HG02759 (cell line): ENCODE measurements around the gene TRAPPC3.
A peak's percentile ranks its signal among the peaks of the same experiment; 100 is the strongest.
"Not testable (repeated sequence)": the region's sequence is repeated elsewhere in the genome, so short reads cannot be mapped to it uniquely, and the experiment has no call there.

Source experiments
- ATAC-seq: cut with Tn5 transposase; IDR thresholded peaks from one replicate; pipeline ENCODE4 v1.9.1; 2021; ENCODE audit warnings: mild to moderate bottlenecking, moderate library complexity; ENCODE audit not compliant: unreplicated experiment

TRAPPC3 gene

DNA sequence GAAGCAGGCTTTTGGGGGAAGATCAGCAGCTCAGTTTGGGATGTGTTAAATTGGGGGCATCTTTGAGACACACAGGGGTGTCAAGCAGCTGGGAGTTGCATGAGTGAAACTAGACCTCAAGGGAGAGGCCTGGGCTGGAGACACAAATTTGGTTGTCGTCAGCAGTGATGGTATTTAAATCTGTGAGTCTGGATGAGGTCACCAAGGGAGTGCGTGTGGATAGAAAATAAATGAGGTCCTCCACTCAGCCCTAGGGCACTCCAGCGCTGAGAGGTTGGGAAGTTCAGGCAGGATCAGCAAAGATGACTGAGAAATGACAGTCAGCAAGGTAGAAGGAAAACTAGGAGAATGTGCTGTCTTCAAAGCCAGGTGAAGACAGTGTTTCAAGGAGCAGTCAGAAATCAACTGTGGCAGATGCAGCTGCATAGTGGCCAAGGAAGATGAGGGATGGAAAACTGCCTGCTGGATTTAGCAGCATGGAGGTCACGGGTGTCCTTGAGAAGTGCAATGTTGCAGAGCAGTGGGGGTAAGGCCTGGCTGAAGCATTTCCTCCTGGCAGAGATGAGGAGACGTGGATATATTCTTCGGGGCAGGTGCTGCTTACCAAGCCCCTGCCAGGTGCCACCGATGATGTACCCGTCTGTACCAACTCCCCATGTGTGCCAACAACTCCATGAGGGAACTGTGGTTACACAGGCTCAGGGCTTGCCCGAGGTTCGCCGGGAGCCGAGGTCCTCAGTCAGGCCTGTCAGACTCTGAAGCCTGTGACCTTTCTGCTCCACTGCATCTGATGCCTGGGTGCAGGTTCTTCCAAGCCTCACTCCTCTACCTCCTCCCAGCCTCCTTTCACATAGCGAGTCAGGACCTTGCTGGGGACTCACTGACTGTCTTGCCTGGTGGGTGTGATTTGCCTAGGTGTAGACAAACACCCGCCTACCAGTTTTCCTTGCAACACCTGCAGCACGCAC is 17.9 kb upstream of the TRAPPC3 start:
- ATAC-seq = no peak

DNA sequence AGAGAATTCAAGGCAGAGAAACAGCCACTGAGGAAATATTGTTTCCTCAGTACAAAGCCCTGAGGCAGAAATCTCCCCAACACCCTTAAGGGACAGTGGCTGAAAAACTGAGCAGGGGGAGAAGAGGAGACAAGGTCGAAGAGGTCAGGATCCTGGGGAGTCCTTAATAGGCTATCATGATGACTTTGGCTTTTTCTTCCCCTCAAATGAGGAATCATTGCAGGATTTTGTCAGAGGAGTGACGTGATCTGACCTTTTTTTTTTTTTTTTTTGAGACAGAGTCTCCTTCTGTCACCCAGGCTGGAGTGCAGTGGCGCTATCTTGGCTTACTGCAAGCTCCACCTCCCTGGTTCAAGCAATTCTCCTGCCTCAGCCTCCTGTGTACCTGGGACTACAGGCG is 16.9 kb upstream of the TRAPPC3 start:
- ATAC-seq = no peak

DNA sequence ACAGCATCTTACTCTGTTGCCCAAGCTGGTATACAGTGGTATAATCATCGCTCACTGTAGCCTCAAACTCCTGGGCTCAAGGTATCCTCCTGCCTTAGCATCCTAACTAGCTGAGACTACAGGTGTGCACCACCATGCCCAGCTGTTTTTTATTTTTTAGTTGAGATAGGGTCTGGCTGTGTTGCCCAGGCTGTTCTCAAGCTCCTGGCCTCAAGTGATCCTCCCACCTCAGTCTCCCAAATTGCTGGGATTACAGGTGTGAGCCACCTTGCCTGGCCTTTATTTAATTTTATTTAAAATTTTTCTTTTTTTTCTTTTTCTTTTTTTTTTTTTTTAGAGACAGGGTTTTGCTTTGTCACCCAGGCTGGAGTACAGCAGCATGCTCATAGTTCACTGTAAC is 15.9 kb upstream of the TRAPPC3 start:
- no peak for ATAC-seq

DNA sequence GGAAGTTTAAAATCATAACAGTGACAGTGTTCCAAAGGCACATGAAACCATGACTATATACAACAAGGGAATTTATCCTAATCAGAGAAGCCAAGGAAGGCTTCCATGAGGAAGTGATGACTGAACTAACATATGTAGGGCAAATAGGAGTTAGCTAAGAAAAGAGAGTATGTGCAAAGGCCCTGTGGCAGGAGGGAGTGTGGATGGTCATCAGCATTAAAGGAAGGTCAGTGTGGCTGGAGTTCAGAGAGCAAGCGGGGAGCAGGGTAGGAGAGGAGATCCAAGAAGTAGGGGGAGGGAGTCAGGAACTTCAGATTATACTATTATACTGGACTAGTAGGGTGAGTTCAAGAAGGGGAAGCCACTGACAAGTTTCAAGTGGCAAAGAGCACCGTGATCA is 15.1 kb upstream of the TRAPPC3 start:
- ATAC-seq = no peak

DNA sequence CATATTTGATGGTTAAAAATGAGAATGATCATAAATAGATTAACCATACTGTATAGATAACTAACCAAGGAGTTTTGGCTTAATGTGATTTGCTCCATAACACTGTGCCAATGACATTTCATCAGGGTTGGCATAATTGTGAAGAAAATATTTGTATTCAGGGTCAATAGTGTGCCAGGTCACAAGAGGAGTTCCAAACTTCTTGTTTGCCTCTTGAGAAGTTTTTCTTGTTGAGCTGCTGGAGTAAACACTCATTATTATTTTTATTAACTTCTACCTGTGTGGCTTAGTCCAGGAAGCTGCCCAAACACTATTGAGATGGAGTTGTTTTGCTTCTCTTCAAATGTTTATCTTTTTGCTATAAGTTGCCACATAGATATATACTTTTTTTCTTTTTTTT is 14.1 kb upstream of the TRAPPC3 start:
- ATAC-seq = no peak

DNA sequence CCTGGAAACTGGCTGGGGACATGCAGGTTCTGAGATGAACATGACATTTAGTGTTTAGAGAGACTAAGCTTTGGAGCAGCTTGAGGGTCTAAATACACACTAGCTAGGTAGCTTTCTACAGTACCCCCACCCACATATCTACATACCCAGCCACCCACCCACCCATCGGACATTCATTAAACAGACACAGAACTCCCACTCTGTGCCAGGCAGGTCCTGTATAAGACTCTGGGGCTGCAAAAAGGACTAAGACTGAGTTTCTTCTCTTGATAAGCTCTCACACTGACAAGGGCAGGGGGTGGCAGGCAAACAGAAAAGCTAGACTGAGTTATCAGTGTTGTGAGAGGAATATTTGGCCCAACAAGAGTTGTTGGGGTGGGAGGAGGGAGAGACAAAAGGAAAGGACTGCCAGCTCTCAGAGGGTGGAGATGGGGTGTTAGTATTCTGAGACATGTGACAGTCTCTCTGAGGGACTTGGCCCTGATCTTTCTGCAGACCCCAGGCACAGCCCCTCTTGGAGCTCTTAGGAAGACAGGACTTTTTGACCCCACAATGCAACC is 13.5 kb upstream of the TRAPPC3 start:
- ATAC-seq = no peak

DNA sequence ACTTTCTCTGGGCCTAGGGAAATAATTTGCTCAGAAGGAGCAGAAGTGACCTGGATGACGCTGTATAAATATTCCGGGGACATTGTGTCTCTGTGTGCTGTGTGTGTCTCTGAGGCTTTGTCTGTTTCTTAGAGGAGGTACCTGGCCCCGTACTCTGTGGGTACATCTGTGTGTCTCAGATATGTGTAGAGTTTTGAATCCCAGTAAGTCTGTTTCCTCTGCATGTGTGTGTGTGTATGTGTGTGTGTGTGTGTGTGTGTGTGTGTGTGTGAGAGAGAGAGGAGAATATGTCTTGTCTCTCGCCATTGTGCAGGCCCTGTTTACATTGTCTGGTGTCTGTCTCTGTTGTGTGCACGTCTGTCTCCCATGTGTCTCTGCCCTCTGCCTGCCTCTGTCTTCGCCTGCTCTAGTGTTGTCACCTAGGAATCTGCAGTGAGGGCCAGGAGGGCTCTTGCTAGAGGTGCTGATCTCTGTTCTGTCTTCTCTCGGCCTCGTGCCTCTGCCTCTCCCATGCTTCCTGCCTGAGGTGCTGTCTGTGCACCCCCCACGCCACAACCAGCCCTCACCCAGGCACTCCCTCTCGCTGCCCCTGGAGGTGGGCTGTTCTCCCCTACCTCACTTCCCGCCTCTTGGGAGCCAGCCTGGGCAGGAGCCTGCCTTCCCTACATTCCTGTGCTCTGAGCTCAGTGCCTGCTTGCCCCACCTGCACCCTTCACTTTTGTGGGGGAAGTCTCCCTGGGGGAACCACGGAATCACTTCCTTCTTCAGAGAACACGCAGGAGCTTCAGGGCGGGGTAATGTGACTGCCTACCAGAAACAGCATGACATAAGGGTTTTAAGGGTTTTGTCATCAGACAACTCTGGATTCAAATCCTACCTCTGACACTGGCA is 12.6 kb upstream of the TRAPPC3 start:
- ATAC-seq = peak; percentile 56

DNA sequence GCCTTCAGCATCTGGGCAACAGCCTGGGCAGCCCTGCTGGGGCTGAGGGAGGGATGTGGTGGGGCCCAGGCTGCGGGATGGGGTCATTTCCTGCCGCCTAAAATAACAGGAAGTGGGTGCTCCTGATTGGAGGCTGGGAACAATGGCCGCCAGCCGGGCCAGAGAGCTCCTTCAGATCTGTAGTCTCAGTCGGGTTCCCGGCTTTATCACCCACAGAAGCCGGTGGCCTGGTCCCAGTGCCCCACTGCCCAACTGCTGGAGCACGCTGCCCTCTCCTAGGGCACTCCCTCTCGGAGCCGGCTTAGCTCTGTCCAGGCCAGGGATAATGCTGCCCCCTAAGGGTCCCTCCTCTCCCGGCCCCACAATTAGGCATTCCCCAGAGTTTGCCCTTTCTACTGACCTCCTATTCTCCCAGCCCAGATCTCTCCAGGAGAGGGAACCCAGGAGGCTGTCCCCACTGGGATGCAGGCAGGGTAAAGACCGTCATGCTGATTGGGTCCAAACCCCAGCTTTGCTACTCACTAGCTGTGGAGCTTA is 11.7 kb upstream of the TRAPPC3 start:
- ATAC-seq = no peak

DNA sequence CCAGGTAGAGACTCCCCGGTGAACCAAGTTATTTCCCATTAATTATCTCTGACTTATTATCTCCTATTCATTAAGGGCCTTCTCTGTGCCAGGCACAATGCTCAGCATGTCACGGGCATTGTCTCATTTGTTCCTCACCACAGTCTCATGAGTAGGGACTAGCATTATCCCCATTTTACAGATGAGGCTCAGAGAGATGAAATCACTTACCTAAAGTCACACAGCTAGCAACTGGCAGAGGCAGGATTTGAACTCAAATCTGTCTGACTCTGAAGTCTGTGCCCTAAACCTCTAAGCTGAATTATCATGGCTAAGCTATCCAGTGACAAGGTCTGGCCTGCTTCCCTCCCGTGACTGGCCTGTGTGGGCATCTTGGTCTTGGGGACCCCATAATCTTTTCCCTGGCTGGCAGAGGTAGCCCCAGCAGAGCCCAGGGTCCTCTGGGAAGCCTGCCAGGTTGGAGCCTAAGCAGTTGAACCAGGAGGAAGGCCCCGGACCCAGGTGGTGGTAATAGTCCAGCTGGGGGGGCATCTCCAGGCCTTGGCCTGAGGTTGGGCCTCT is 11.2 kb upstream of the TRAPPC3 start:
- no peak for ATAC-seq

DNA sequence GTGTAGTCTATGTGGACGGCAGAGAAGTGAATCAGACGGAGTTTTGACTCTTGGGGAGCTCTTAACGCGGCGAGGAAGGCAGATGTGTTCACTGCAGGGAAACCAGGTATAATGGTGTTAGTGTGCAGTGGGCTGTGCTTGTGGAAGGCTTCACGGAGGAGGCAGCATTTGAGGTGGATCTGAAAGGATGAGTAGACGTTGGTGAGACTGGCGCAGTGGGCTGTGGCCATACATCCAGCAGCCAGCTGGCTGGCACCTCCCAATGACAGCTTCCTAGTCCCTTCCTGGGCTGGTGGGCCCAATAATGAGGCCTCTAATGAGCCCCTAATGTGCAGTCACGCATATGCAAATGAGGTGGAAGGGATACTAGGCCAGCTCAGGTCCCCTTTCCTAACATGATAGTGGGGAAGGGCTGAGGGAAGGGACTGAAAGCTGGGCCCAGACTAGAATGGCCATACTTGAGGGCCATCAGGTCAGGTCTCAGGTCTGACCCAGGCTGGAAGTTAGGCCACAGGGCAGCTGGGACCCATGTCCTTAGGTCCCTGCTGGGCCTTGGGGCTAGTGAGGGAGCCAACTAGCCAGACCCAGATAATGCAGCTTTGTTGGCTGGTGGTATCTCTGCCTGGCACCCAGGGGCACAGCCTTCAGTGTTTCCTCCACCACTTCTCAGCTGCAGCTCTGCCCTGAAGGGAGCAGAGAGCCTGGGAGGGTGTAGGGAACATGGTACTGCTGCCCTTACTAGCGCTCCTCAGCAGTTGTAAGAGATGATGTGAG is 10.5 kb upstream of the TRAPPC3 start:
- ATAC-seq = no peak

DNA sequence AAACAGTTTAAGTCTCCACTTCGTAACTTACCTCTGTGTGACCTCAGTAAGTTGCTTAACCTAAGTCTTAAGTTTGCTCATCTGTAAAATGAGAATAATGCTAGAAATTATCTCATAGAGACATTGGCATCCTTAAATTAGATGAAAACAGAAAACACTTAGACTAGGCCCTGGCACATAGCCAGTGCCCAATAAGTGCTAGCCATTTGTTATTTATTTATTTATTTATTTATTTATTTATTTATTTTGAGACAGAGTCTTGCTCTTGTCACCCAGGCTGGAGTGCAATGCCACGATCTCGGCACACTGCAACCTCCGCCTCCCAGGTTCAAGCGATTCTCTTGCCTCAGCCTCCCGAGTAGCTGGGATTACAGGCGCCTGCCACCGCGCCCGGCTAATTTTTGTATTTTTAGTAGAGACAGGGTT is 9.6 kb upstream of the TRAPPC3 start:
- ATAC-seq = not testable (repeated sequence)

DNA sequence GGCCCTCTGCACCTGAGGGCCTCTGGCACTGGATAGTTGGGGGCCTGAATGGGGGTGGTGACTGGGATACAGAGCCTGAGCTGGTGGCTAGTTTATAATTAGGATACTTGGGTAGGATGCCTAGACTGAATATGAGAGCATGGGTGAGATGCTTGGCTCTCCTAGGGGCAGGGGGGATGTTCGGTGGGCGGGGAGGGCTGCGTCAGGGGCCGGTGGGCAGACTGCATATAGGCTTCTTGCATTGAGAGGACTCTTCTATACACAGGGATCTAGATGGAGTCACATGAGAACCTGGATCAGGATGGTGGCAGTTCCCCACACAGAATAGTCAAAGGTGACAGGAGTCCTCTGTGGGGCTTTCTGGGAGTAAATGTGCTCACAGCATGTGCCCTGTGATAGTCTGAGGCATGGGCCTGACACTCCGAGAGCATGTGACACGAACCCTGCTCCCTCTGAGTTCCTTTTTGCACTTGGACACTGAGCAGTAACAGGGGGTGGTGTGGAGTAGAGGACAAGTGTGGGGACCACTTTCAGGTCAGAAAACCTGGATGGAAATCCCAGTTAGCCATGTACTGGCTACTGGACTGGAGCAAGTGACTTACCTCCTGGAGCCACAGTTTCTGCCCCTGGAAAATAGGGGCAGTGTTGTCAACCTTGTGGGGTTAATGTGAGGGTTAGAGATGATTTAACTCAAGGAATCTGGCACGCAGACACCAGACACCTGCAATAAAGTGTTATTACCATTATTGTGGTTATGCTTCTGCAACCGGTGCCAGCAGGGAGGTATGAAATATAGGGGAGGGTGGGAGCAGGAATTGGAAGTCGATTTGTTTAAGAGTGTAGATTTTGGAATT is 8.9 kb upstream of the TRAPPC3 start:
- no peak for ATAC-seq

DNA sequence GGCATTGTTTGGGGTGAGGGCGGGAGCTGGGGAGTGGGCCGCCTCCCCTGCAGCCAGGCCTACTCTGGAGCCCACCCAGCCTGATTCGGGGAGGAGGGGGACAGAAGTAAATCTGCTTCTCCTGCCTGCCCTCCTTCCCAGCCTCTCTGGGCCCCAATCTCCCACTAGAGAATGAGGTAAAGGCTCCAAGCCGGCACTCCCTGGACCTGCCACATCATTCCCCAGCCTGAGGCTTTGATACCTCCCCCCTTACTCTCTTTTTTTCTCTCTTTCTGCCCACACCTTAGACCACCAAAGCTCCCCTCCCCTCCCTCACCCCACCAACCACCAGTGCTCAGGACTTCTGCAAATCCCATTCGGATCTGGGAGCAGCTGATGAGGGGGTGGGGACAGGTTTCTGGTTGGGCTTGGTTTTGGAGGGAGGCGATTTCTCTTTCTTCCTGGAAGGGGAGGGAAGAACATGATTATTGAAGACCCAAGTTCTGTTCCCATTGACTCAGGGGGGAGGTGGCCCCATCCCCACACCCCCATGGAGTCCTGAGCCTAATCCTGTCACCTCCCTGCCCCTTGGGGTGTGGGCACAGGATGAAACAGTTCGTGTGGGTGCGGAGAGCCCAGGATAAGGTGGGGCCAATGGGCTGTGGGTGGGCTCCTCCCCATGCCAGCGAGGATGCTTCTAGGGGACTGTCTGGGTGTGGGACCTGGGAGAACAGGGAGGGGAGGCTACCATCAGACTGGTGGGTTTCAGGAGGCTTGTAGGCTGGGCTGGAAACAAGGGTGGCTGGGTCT is 8.0 kb upstream of the TRAPPC3 start:
- ATAC-seq = no peak

DNA sequence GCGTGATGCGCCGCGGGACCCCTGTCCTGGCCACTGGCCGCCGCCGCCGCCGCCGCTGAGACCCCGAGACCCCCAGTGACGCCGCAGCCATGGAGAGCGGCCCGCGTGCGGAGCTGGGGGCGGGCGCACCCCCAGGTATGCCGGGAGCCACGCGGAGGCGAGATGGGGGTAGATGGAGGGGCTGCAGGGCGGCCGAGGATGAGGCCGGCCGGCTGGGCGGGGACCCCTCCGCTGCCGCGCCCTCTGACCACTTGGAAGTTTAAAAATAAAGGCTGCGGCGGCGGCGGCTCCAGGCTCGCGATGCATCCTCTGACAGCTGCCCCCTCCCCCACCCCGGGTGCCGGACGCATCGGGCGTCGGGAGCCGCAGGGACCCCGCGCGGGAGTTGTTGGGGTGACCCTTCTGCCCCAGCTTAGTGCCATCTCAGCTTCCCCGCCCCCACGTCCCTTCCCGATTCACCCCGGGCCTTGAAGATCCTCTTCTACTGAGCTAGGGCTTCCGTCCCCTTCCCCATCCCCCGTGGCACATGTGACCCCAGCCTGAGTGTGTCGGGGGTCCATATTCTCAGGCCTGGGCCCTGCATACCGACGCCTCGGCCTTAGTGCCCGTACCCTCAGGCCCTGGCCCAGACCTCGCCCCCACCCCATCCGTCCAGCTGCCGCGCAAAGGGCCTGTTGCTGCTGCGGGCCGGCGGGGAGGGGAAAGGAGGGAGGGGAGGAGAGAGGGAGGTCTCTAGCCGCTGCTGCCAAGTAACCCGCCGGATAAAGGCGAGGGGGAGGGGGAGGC is 7.2 kb upstream of the TRAPPC3 start:
- ATAC-seq = peak; percentile 24

DNA sequence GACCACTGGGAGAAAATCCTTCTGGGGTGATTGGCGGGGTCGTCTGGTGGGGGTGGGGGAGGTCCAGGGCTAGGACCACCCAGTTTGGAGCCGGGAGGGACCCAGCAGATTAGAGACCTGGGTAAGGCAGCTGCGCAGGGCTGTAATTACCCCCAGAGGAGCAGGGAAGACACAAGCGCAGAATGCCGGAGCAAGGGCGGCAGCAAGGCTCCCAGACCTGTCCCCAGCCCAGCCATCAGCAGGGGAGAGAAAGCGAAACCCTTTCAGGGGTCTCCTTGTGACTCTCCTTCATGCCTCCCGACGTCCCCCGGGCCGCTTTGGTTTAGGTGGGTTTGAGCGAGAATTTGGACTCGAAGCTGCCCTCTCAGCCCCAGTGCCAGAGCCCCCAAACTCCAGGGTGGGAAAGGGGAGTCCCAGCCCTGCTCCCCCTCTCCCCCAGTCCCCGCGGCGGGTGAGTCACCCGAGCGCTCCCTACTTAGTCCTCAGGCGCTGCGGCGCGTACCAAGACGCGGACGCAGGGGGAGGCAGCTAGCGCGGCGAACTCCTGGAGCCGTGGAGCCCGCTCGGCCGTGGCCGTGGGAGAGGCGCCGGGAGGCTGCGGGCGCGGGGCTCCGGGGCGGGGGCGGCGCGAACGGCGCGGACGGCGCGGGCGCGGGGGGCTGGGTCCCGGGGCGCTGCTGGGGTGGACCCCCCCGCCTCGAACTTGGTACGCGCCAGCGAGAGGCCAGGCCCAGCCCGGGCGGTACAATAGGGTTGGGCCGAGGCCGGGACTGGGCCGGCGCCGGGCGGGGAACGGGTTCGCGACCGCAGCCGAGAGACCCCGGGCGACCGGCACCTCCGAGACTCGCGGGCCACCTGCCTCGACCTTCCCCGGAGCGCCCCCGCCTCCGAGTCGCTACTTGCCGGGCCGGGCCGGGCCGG is 6.4 kb upstream of the TRAPPC3 start, which contains the start of gene MAP7D1:
TSS of gene MAP7D1 (plus strand) at position 753 of the 921 bp plus-strand sequence. CDS start 258 bp downstream, outside the sequence.
- ATAC-seq = peak; percentile 69

DNA sequence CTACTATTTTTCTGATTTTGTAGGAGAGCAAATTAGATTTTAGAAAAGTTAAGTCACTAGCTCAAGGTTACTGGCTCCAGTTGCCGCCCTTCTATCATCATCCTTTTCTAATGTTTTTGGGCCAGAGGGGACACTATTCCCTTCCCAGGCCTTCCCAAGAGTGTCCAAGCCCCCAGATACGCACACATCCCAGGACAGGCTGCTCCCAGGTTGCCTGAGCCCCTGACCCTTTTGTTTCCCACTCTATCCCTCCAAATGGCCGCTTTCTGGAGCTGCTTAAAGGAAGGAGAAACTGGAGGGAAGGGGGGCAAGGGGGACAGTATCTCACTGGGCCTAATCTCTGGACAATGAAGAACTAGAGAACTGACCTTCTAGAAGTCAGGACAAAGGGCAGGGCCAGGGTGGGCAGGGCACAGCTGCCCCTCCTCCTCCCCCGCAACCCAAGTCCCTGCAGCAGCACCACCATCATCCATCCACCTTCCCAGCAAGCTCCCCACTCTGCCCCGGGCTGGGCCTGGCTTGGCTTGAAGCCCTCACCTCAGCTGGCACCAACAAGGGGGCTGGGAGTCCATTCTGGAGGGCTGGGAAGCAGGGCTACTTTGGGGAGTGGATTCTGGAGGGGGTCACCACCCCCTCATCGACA is 5.6 kb upstream of the TRAPPC3 start:
- ATAC-seq = no peak
